Amniotic stem cell (primary cell): Measurements from ENCODE around the gene MAPK8IP2.
"Not testable (repeated sequence)": the region's sequence is repeated elsewhere in the genome, so short reads cannot be mapped to it uniquely, and the experiment has no call there.

Experiments used
- DNase-seq: peaks from one replicate; lab custom pipeline; 2025; lab: John Stamatoyannopoulos, UW

MAPK8IP2 gene

GRCh38 chr22:50612528-50613221 lies 12.1 kb downstream of the MAPK8IP2 start:
- no peak for DNase-seq

DNA sequence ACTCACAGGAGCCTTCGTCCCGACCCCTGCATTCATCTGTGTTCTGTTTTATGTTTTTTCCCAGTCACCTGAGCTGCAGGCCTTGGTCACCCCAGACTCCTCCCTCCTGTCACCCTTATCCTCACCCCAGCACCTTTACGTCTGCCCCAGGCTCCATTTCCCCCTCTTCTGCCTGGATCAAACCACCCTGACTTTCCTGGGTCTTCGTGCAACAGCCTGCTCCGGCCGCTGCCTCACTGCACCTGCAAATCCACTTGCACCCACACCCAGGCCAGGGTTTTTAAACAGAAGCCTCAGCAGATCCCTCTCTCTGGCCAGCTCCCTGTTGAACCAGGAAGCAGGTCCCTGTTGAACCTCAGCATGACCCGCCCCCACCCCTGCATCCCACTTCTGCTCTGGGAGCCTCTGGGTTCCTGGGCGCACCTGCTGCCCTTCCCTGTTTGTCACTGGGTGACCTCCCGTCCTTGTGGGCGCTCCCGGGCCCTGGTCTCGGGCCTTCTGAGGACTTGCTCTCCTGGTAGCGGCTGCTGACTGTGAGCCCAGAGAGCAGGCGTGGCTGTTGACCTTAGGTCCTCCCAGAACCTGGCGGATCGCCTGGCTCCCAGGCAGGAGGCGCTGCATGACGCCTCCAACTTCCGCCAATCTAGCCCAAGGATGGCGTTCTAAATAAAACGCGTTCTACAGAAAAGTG lies 12.8 kb downstream of the MAPK8IP2 start:
- DNase-seq, result no peak

GRCh38 chr22:50614296-50614695 lies 13.7 kb downstream of the MAPK8IP2 start:
- DNase-seq, result not testable (repeated sequence)

- no peak for DNase-seq
These were observed 20.2 kb downstream of the MAPK8IP2 start for GRCh38 chr22:50620593-50621355.

DNA sequence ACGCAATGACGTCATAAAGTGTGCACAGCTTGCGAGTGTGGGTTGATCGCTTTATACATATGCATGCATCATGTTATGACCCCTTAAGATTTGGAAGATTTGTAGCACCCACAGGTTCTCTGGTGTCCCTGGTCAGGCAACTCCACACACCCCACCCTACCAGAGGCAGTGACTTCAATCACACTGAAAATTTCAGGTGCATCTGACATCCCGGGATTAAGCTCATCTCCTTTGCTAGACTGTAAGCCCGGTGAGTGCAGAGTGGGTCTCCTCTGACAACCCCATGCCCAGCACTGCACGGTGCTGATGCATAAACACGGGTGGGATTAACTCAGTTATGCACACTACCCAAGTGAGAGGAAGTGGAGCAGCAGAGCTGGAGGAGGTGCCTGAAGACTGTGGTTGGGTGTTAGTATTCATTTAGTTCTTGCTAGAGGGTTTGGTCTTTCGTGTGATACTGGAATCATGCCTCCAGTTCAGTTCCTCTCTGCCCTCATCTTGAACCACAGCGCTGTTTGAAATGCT lies 20.8 kb downstream of the MAPK8IP2 start:
- no peak for DNase-seq

GRCh38 chr22:50621948-50622722 lies 21.5 kb downstream of the MAPK8IP2 start:
- no peak for DNase-seq

GRCh38 chr22:50622723-50623327 lies 22.2 kb downstream of the MAPK8IP2 start:
- DNase-seq, result no peak

DNA sequence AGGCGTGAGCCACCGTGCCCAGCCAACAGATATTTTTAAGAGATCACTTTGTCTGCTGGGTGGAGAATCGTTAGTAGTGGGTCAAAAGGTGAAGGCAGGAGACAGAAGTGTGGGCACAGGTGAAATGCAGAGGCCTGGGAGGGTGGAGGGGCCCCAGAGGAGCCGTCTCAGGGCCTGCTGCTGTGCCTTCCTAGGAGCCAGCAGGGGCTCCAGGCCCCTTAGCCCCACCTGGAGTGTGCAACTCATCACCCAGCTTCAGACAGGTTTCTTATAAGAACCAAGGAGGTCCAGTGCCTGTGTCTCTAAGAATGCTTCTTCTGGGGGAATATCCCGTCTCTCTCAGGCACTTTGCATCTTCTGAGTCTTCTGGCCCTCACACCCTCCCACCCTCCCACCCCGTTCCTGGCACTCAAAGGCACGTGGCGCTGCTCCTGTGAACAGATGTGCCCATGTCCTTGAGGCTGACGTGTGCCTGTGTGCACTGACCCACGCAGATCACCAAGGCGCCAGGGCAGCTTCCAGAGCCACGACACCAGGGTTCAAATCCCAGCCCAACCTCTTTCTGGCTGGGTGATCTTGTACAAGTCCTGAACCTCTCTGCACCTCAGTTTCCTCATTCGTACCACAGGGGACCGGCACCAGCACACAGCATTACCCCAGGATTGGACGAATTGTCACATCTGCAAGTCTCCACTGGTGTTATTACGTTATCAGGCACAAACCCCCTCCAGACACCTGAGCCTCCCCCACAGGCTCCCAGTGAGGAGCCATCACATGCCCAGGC lies 23.9 kb downstream of the MAPK8IP2 start:
- DNase-seq, result no peak

DNA sequence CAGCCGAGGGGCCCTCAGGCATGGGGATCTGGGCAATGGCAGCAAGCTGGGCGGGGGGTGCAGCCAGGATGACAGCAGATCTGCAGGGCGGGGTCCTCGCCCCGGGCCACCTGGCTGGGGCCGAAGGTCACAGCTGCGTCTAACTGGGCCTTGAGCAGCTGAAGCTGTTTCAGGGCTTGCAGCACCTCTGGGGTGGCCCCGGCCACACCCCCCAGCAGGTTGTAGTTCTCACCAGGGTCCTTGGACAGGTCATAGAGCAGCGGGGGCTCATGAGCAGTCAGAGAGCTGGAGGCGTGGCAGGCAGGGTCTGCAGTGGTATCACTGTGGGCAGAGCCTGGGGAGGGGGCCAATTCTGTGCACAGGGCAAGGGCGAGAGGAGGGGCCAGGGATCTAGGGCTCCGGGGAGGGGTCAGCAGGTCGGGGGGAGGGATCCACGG lies 24.6 kb downstream of the MAPK8IP2 start:
- DNase-seq, result no peak

DNA sequence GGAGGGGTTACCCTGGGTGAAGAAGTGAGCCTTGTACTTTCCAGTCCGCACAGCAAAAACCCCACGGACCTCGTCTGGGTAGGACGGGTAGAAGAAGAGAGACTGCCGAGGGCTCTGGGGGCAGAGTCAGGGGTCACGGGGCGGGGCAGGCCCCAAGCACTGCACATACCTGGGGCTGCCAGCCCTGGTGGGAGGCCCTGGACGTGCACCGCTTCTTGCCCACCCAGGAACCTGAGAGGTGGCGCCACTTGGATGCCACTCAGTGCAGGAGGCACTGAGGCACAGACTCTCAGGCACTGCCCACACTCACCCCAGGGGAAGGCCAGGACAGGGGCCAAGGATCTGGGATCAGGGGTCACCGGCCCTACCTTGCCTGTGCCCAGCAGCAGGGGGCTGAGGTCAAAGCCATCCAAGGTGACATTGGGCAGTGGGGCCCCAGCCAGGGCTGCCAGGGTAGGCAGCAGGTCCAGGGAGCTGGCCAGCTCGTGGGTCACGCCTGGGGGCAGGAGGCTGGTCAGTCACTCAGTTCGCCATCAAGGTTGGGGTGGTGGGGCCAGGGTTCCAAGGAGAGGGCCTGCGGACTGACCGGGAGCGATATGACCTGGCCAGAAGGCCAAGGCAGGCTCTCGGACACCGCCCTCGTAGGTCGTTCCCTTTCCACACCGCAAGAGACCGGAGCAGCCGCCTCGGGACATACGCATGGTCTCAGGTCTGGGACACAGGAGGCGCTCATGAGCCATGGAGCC lies 25.1 kb downstream of the MAPK8IP2 start:
- DNase-seq, result no peak

GRCh38 chr22:50626314-50626849 lies 25.8 kb downstream of the MAPK8IP2 start:
- DNase-seq, result no peak

DNA sequence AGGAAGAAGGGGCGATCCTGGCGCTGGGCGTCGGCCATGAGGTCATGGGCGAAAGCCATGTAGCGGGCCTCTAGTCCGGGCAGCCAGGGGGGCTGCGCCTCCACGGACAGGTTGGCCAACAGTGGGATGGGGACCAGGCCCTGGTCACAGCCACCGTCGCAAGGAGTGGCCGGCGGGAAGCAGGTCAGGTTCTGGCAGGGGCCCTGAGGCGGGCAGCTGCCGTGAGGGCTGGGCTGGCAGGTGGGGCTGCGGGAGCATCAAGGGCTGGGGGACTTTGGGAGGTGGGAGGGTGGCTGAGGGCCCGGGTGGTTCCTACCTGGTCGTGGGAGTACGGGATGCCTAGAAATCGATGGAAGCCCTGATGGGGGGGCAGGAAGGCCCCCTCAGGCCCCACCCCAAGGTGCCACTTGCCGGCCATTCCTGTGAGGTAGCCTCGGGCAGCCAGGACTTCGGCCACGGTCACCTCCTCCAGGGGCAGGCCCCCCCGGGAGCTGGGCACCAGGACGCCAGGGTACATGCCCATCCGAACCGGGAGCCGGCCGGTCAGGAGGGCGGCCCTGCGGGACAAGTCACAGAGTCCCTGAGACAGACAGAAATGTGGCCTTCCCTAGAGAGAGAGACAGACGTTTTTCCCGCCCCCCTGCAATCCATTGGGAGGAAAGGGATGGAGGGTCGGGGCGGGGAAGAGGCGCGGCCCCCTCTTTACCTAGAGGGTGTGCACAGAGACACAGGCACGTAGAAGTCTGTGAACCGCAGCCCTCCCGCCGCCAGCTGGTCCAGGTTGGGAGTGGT lies 26.5 kb downstream of the MAPK8IP2 start:
- no peak for DNase-seq

GRCh38 chr22:50627642-50628542 lies 27.3 kb downstream of the MAPK8IP2 start, which contains the start of gene ARSA:
TSS of gene ARSA (minus strand) at chr22:50628152. CDS start at chr22:50627779, 373 bp downstream.
- DNase-seq, result peak; percentile 60

- DNase-seq, result no peak
These were observed 28.0 kb downstream of the MAPK8IP2 start for GRCh38 chr22:50628543-50629134.

- no peak for DNase-seq
These were observed 29.8 kb downstream of the MAPK8IP2 start for GRCh38 chr22:50630376-50630775.

DNA sequence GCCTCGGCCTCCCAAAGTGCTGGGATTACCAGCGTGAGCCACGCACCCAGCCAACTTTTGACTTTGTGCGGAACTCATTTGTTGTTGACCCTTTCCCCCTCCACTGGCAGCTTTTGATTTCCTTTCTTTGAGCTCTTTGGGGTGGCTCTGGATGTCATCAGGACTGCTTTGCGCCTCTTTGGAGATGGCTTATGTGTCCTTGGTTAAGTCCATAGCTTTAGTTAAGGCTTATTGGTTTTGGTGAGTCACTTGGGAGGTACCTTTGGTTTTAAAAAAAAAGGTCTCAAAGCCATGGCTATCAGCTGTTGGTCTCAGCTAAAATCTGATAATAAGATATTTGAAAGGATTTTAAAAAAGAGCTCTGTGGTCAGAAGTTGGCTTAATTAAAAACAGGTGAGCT lies 32.5 kb downstream of the MAPK8IP2 start:
- no peak for DNase-seq

DNA sequence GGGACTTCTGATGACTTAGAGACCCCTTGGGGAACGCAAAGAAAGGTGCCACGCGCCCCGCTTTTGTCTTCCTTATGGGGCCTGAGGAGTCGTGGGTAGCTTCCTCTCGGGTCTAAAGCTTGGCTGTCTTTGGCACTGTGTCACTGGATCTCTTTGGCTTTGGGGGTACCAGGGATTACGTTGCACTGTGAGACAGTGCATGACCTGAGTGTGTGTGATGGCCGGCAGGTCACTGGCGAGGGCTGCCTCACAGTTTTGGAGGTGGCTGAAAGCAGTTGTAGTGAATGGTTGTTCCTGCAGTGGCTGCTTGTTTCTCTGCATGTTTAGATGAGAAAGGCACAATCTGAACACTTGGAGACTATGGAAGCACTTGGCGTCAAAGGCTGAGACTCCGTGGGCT lies 33.2 kb downstream of the MAPK8IP2 start:
- no peak for DNase-seq
